Sigmoid colon (tissue), 7 donors: ENCODE data around the gene TIMP3. TPM values are rescaled to one million over a fixed set of nuclear protein-coding genes. Genes with fewer than 3 reads are reported as not detected.

Experiments used
- DNase-seq: peaks from one replicate; pipeline ENCODE4 v3.0.0-alpha.2; 2019
- H3K27ac ChIP-seq, 4 donors: fragments of 200-600 bp; sonication (generic); one replicate each; pipeline ENCODE4 v1.5.1; 2016 to 2019; ENCODE audit warnings: mild to moderate bottlenecking in 1 of 4
- H3K27me3 ChIP-seq, 3 donors: fragments of 200-600 bp; sonication (generic); one replicate each; pipeline ENCODE4 v1.5.1; 2019; ENCODE audit warnings: mild to moderate bottlenecking in 1 of 3
- H3K36me3 ChIP-seq, 4 donors: fragments of 200-600 bp; sonication (generic); one replicate each; pipeline ENCODE4 v1.5.1; 2016 to 2019
- H3K4me1 ChIP-seq, 4 donors: fragments of 200-600 bp; sonication (generic); one replicate each; pipeline ENCODE4 v1.5.1; 2017 to 2019
- H3K4me3 ChIP-seq, 4 donors: fragments of 200-600 bp; sonication (generic); one replicate each; pipeline ENCODE4 v1.5.1; 2017 to 2019; ENCODE audit warnings: mild to moderate bottlenecking in 2 of 4, moderate library complexity in 1 of 4
- H3K9me3 ChIP-seq, 4 donors: fragments of 200-600 bp in 3 of 4; sonication (generic) in 3 of 4; one replicate each; pipeline versions ENCODE4 v1.5.1 to v1.6.1; 2013 to 2019
- EP300 ChIP-seq, 4 donors: sonication (generic); formaldehyde crosslinking; IDR thresholded peaks; one replicate each; pipeline ENCODE4 v1.6.1; 2017; ENCODE audit warnings: antibody characterized with exemption in 4 of 4
- POLR2A ChIP-seq, 2 donors: fragments of 450-650 bp; IDR thresholded peaks; one replicate each; pipeline ENCODE4 v1.6.1; 2016; ENCODE audit warnings: antibody characterized with exemption in 2 of 2, mild to moderate bottlenecking in 2 of 2, moderate library complexity in 2 of 2
- POLR2AphosphoS5 ChIP-seq, 4 donors: sonication (generic); formaldehyde crosslinking; IDR thresholded peaks; one replicate each; pipeline ENCODE4 v1.6.1; 2017; ENCODE audit warnings: antibody characterized with exemption in 4 of 4
- WGBS, 2 donors: extraction: QIAGEN DNeasy Blood & Tissue Kit; methylation state at CpG; one replicate each; pipeline ENCODE4 v1.1.7; 2013; 5-methylcytosine and 5-hydroxymethylcytosine counted together
- intact Hi-C: fragments of 100-400 bp; cut with DNase I; formaldehyde crosslinking; loops from one replicate; pipeline ENCODE4 v1.15.1; 2023
- polyA plus RNA-seq, 3 donors: library from polyadenylated mRNA; stranded (reverse); fragments of 200-250 nt; gene quantifications; one replicate each; pipeline ENCODE4 v1.2.3, GENCODE V29; 2013
- total RNA-seq, 4 donors: library from RNA; depleted of rRNA; stranded (reverse); fragments of >200 nt; gene quantifications; one replicate each; pipeline ENCODE4 v1.1.0, GENCODE V29; 2016
- TF ChIP-seq, protein P1 (sequence below), 4 experiments: fragments of 450-650 bp in 3 of 4; fragments of 200-600 bp in 1 of 4; IDR thresholded peaks; one replicate each; pipeline ENCODE4 v1.5.1; 2016 to 2019; ENCODE audit warnings: antibody characterized with exemption in 4 of 4, mild to moderate bottlenecking in 3 of 4, moderate library complexity in 2 of 4
- donor health status: healthy with polysubstance abuse.
- donor health status: Bipolar disorder and iron deficiency.
- donor health status: healthy.

TIMP3 gene
- total and polyA plus RNA-seq, 7 donors: 4.6 to 295 (median 120) TPM

DNA sequence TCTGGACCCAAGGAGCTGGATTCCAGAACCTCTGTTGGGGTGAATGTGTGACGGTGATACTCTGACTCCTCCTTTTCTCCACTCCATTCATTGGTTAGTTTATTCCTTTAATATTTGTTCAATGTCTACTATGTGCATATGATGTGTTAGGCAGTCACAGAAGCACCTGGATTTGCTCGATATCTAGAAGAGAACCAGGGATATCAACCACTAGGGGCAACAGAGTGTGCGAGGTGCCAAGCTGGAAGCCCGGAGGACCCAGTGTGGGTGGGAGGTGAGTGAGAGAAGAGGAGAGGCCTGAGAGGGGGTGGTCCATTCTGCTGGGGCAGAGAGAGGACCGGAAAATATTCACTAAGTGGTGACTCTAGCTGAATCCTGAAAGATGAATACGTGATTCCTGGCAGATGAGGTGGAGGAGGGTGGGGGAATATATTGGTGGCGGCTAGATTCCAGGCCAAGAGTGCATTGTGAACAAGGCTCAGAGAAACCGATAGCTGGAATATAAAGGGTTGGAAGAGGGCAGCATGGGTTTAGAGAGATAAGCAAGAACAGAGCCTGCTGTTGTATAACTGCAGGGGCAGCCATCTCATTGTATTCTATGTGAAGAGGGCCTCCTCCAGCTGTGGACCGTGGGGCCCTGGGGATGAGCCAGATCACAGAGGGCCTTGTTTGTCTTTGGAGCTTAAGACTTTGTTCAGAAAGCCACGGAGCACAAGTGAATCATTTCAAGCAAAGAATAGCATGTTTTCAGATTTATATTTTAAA, 6.9 kb upstream of the TIMP3 start:
- WGBS, 2 donors: 83 to 84% methylated on average over 10 of the region's 10 CpGs
- Histone ChIP-seq H3K27me3 (no peaks in the 10 kb centered on the region), H3K4me1 (peaks cover 0 to 14% (median 11%) of the 10 kb centered on the region in 4 donors), H3K27ac (no peak overlapping the region), H3K36me3 (no peaks in the 10 kb centered on the region), H3K4me3 (no peak overlapping the region), H3K9me3 (no peaks in the 10 kb centered on the region)
- intact Hi-C loops: loop anchor here (5.0 kb wide), 1 partner anchor 172 kb away; no protein-coding TSS in a partner anchor
- DNase-seq: no peak
- TF ChIP-seq, protein P1, sequence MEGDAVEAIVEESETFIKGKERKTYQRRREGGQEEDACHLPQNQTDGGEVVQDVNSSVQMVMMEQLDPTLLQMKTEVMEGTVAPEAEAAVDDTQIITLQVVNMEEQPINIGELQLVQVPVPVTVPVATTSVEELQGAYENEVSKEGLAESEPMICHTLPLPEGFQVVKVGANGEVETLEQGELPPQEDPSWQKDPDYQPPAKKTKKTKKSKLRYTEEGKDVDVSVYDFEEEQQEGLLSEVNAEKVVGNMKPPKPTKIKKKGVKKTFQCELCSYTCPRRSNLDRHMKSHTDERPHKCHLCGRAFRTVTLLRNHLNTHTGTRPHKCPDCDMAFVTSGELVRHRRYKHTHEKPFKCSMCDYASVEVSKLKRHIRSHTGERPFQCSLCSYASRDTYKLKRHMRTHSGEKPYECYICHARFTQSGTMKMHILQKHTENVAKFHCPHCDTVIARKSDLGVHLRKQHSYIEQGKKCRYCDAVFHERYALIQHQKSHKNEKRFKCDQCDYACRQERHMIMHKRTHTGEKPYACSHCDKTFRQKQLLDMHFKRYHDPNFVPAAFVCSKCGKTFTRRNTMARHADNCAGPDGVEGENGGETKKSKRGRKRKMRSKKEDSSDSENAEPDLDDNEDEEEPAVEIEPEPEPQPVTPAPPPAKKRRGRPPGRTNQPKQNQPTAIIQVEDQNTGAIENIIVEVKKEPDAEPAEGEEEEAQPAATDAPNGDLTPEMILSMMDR (IDR thresholded peaks at IDR 0.05): no peak
- TF ChIP-seq POLR2A (IDR thresholded peaks at IDR 0.05) (no peak), POLR2AphosphoS5 (IDR thresholded peaks at IDR 0.05) (no peak), EP300 (IDR thresholded peaks at IDR 0.05) (no peak)

DNA sequence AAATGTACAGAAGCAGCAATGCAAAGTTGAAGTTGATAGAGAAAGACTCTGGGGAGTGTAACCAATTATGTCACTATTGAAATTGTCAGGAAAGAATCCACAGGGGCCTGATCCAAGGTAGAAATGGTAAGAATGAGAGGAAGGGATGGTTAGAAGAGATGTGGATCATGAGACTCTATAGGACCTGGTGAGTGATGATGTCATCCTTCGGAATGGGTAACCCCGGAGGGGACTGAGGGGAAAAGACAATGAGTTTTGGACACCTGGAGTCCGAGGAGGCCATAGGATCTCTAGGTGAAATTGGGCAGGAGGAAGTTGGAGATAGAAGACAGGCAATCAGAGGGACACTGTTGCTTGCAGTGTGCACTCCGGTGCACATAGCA, 6.3 kb upstream of the TIMP3 start:
- no peaks in the 10 kb centered on the region for H3K27me3 ChIP-seq
- no peaks in the 10 kb centered on the region for H3K9me3 ChIP-seq
- no peaks in the 10 kb centered on the region for H3K36me3 ChIP-seq
- WGBS, 2 donors: 88 to 92% methylated on average over 4 of the region's 4 CpGs
- no peak overlapping the region for H3K27ac ChIP-seq
- H3K4me3 ChIP-seq: no peak overlapping the region
- DNase-seq: no peak
- no peak for TF ChIP-seq EP300 (IDR thresholded peaks at IDR 0.05)
- no peak for TF ChIP-seq POLR2A (IDR thresholded peaks at IDR 0.05)
- intact Hi-C loops: loop anchor here (5.0 kb wide), 1 partner anchor 173 kb away; no protein-coding TSS in a partner anchor
- H3K4me1 ChIP-seq: peaks cover 0 to 8% (median 7%) of the 10 kb centered on the region in 4 donors

DNA sequence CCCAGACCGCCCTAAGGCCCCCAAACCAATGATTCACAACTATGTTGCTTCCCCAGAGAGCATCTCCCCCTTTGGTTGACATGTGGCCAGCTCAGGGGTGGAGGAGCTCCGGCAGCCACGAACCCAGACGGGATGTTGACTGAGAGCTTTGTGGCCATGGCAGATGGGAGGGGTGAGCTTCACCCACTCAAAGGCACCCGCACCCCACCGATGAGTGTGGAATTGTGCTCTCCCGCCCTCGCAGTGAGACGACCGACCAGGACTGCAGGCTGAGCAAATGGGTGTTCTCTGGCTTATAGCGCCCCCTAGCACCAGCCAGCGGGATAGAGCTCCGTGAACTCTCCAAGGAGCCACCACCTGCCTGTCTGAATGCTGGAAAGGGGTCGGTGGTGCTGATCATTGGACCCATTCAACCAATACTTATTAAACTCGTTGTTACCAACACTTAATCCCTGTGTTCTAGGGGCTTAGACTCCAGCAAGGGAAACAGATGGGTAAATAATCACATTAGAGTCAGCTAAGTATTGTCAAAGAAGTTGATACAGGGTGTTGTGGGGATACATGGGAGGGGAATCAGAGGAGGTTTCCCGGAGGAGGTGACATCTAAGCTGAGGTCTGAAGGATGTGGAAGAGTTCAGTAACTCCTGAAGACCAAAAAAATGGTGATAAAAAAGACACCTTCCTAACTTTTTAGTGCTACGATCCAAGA, 4.5 kb upstream of the TIMP3 start:
- WGBS, 2 donors: 10 to 14% methylated on average over 17 of the region's 17 CpGs
- H3K4me3 ChIP-seq: no peak overlapping the region
- H3K9me3 ChIP-seq: no peaks in the 10 kb centered on the region
- H3K27ac ChIP-seq: peak overlapping the region in 3 of 4 donors; percentile 22 to 45 (median 36)
- no peaks in the 10 kb centered on the region for H3K36me3 ChIP-seq
- intact Hi-C loops: loop anchor here (2.0 to 5.0 kb wide), 3 partner anchors 138 to 268 kb away; no protein-coding TSS in a partner anchor
- no peak for TF ChIP-seq POLR2A (IDR thresholded peaks at IDR 0.05)
- TF ChIP-seq, protein P1 (IDR thresholded peaks at IDR 0.05): peak; percentile 73 to 91 (median 86)
- no peak for TF ChIP-seq POLR2AphosphoS5 (IDR thresholded peaks at IDR 0.05)
- no peaks in the 10 kb centered on the region for H3K27me3 ChIP-seq
- H3K4me1 ChIP-seq: peaks cover 0 to 19% (median 14%) of the 10 kb centered on the region in 4 donors
- DNase-seq: peak; percentile 88

DNA sequence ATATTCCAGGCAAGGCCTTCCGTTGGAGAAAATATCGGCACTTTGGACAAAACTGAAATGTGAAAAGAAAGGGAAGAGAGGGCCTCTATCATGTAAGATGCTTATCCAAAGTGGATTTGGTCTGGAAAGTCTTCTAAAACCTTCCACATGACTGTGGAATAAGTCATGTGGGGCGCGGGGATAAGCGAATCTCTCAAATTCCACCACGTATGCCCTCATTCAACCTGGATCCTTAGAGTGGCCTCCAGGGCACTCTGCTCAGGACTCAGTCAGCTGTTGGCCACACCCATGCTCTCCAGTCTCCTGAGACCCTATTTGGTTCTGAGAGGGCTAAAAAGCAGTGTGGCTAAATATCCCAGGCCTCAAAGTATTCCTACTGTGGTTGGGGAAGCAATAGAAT, 2.0 kb upstream of the TIMP3 start:
- TF ChIP-seq, protein P1 (IDR thresholded peaks at IDR 0.05): no peak
- no peak for TF ChIP-seq POLR2A (IDR thresholded peaks at IDR 0.05)
- no peak for TF ChIP-seq EP300 (IDR thresholded peaks at IDR 0.05)
- no peak for TF ChIP-seq POLR2AphosphoS5 (IDR thresholded peaks at IDR 0.05)
- H3K27ac ChIP-seq: peak overlapping the region; percentile 89 to 94 (median 91)
- H3K27me3 ChIP-seq: no peaks in the 10 kb centered on the region
- no peak for DNase-seq
- intact Hi-C loops: loop anchor here (5.0 kb wide), 1 partner anchor 177 kb away; no protein-coding TSS in a partner anchor
- peaks cover 0 to 34% (median 27%) of the 10 kb centered on the region in 4 donors for H3K4me1 ChIP-seq
- 93 to 94% methylated on average over 6 of the region's 6 CpGs for WGBS, 2 donors
- H3K9me3 ChIP-seq: no peaks in the 10 kb centered on the region
- H3K36me3 ChIP-seq: no peaks in the 10 kb centered on the region
- no peak overlapping the region for H3K4me3 ChIP-seq
